Stimulated activated CD8-positive, alpha-beta memory T cell treated with anti-CD3 and anti-CD28 coated beads, Interleukin-12 subunit alpha, Interleukin-12 subunit beta, amount 100 ng/mL, for 1 hour (primary cell): ENCODE measurements around the gene ITPR3.

Source experiments
- DNase-seq: peaks from one replicate; pipeline ENCODE4 v3.0.0-alpha.2; 2020; ENCODE audit warnings: low read depth

Gene ITPR3

DNA sequence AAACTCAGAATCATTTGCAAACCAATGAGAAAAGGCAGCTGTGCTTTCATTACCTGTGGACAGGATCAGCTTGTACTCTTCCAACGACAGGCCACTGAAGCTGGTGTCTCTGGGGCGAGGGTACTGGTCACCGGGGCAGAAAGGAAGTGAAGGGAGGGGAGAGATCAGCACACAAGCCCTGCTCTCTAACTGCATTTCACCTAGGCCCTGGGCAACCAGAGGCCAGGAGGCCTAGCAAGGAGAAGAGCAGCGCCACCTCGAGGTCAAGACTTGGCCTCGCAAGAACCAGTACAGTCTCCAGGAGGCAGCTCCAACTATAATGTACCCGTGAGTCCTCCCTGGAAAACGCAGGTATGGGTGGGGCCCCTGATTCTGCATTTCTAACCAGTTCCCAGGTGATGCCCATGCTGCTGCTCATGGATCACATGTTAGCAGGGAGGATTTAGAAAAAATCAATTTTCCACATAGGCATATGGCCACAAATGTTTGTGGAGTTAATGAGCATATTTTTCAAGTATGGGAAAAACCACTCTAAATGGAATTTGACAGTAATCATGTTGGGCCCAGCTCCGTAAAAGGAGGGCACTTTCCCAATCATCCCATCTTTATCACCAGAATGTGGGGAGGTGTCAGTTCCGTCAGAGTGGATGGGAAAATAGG is 79.4 kb downstream of the ITPR3 start:
- peak; percentile 64 for DNase-seq

DNA sequence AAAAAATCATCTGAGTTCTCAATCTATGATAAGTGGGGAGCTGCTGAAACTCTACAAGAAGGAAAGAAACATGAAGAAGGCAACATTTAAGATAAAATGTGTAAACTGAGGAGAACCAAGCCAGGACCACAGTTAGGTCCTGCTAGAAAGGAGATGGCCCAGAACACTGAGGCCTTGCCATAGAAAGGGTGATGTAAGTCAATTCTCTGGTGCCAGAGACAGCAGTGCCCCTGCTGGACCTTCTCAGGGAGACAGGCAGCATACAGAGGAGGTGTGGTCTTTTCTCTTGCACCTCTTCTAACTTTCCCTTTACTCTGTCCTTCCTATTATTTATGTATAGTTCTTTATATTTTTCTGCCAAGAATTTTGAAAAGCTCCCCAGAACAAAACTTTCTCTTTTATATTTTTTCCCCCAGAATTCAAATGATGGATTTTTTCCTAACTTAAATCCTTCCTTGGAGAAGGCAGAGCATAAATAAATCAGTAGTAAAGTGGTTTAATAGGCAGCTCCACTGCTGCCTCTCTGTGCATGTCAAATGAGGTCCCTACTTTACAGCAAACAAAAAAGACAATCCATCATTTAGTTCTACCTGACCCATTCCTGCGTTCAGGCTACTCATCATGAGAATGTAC is 81.3 kb downstream of the ITPR3 start:
- DNase-seq: no peak

DNA sequence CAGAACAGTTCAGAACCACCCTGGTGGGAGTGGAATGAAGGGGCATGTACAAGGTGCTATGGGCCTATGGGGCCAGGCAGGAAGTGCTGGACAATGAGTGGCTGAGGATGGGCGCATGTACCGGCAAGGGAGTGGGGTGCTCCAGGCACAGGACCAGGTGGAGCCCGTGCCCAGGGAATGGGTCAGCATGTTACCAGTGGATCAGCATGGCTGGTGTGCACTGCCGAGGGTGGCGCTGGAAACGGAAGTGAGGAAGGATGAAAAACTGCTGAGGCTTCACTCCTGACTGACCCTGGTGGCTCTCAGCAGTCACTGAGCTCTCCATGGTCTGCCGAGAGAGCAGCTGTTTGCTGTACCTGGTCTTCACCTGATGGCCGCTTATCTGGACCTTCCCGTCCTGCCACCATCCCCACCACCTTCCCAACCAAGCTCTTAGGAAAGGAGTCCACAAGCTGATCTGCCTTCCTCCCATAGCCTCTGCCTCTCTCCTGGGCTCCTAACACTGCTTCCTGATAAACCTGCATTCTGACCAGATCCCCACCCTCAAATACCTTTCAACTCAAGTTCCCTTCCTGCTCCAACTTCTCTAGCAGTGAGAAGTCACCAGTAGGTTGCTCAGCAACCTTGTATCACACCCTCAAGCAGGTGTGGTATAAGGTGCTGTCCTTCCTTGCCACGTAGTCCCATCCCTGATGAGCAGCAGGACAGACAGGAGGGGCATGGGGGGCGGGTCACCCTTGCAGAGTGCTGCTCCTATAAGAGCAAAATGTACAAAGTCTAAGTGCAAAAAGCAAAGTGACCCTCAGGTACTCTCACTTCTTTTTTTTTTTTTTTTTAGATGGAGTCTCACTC is 83.3 kb downstream of the ITPR3 start:
- DNase-seq: no peak

DNA sequence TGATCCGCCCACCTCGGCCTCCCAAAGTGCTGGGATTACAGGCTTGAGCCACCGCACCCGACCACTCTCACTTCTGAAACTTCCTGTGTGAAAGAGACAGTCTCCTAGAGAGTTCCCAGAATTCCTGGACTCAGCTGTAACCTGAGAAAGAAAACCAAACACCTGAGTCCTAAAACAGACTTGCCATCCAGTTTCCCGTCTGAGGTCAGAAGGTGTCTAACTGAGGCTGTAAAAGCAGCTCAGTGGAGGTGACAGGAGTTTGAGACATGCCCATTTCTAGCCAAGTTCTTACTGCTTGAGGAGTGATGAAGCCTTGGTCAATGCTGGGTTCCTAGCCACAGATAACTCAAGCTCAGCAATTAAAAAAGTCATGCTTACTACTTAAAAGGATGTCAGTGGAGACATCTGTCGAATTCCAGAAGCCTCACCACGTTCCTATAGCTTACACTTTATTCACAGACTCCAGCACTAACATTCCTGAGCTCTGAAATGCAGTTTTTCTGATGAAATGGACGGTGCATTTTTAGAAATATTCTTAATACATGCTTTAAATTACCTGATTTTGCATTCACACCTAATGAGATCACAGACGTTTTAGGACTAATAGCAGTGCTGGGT is 84.3 kb downstream of the ITPR3 start:
- DNase-seq: no peak

DNA sequence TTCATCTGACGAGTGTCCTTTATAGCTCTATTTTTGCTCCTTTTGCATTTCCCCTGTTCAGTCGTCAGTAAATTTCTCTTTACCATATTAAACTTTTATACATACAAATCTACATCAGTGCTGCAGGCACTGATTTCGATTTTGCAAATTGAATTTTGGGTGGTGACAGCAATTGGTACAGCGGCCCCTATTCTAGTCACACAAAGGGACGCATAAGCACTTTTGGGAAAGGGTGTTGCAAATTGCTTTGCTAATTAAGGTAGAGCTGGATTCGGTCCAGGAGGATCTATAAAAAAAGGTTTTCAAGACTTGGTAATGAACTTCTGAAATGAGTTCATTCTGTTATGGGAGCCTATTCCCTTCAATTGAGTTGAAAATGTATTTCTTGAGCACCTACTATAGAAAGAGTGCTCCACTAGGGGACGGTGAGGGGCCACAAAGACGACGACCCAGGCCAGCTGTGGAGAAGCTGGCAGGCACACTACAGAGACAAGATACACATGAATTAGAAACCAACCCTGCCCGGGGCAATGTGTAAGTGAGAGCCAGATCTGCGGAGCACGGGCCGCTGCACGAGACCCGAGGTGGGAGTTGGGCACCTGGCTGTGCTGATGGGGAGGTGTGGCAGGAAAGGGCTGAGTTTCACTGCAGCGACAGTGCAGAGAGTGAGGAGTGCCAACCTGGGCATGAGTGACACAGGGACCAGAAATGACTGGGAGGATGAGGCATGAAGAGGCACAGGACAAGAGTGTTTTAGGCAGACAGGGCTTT is 85.0 kb downstream of the ITPR3 start:
- no peak for DNase-seq

DNA sequence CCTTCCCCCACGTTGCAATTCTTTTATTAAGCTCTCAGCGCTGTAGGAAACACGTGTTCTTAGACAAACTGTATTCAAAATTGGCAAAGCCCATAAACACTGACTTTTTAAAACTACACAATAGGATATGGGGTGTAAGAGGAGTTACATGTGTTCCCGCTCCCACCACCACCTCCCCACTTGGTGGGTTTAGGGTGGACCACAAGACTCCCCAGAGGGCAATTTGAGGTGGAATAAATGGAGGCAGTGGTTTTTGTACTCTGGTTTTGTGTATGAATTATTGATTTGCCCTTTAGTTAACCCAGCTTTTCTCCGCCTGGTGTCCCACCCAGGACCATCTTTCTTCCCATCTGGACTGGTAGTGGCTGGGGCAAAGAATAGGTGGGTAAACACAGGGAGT is 86.6 kb downstream of the ITPR3 start:
- no peak for DNase-seq

DNA sequence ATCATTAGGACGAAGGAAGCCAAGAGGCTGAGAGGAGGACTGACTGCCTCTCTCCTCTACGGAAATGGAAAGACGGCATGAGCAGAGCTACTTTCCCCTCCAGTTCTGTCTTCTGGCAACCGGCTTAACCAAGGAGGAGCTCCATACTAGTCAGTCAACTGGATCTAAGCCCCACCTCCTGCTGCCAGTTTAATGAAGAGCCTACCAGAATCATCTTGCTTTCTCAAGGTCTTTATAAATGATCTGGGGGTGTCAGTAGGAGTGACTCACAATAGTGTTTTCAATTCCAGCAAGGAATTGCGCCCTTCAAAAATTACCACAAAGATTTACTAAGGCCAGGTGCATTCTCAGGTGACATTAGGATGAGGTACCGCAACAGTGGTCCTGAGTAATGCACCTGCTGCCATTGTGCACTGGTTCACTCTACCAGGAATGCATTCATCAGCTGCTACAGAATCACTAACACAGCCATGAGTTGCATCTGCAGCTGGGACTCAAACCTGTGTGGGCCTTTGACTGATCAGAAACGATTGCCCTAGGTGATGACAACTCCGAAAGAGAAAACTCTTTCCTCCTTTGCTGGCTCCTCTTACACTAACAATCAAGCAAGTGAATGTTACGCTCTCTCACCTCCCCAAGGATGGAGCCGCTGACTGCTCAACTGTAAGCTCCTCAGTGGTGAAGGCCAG is 87.5 kb downstream of the ITPR3 start:
- DNase-seq: no peak

DNA sequence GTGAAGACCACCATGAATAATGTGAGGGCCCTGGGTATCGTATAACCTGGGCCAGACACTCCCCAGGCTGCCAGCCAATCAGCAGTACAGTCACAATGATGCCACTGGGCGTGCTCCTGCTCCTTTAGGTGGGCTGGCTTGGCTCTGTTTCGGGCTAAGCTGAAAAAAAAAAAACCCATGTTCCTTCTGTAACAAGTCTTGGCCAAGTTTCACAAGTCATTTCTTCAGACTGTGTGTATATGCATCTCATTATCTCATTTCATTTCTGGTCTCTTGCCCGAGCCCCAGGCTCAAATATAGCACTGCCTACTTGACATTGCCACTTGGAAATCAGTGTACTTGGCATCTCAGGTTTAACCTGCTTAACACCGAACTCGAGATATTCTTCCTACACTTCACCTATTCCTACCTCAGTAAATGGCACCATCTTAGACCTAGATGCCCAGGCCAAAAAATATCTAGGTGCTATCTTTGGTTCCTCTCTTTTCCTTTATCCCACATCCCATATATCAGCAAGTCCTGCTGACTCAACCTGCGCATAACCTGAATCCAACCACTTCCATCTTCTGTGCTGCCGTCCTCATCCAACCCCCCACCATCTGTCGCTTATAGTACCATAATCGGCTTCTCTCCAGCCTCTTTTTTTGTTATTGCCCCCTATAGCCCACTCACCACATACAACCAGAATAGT is 88.6 kb downstream of the ITPR3 start:
- no peak for DNase-seq

DNA sequence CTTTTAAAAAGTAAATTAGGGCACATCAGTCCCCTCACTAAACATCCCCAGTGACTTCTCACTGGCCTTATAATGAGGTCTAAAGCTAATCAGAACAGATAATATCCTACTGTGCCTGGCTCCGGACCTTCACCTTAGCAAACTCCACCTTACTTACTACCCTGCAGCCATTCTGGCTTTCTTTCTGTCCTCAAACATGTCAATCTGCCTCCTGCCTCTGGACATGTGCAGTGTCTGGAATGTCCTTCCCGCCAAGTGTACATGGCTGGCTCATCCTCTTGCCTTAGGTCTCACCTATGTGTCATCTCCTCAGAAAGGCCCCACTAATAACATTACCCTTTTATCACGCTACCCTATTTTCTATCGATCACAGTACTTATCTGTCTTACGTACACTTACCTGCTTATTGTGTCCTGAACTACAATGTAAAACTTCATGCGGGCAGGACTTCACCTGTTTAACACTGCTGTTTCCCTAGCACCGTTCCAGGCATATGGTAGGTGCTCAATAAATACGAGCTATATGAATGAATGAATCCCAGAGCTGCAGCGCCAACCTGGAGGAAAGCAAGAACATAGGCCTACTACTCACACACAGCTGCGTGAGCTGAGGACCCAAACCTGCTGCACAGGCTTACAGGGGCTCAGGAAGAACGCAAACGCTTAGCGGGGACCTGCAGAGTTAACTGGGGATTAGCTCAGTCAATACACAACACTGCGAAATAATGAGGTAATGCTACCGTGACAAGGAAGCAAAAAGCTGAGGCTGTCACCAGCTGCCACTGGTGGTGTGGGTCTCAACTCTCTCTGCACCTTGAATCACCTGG is 89.4 kb downstream of the ITPR3 start:
- no peak for DNase-seq

DNA sequence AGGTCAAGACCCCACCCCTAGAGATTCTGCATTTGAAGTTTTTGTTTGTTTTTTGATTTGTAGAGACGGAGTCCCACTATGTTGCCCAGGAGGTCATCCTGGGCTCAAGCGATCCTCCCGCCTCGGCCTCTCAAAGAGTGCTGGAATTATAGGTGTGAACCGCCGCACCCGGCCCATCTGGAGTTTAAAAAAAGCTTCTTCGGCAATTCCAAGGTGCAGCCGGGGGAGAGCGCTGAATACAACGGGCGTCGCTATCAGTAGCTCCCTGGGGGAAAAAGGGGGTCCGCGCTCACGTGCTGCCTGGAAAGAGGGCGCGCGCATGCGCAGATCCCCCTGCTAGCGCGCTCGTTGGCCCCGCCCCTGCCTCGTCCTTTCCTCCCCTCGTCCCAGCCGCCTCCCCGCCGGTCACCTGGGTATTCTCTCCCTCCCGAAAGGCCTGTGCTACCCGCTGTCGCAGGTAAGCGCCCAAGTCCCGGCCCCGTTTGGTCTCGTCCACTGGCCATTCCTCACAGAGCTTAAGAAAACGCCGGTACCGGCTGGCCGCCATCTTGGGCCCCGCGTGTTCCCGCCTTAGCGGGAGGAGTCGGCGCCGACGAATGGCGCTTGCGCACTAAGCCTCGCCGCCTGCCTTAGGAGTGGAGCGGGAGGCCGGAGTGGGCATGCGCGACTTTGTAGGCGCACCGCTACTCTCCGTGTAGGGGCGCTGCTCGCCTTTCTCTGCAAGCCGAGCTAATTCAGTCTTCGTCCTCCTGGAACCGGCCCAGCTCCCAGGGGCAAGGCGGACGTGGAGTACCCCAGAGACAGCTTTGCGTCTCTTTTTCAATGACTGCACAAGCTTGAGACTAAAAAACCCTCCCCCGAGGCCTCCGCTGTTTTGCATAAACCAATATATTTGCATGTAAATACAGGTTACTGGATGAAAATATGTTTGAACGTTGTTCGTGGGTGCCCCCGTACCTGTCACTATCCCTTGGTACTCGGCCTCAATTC is 90.3 kb downstream of the ITPR3 start, which contains the start of gene UQCC2:
Gene UQCC2, minus strand, starts transcription at position 561 of the 990 bp plus-strand sequence. Its CDS starts 14 bp downstream, at position 547.
- peak; percentile 97 for DNase-seq

DNA sequence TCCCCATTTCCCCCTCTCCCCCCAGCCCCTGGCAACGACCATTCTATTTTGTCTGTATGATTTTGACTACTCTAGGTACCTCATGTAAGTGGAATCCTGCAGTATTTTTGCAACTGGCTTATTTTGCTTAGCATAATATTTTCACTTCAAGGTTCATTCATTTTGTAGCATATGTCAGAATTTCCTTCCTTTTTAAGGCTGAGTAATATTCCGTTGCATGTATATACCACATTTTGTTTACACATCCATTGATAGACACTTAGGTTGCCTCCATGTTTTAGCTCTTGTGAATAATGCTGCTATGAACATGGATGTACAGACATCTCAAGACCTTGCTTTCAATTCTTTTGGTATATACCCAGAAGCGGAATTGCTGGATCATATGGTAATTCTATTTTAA is 91.8 kb downstream of the ITPR3 start:
- DNase-seq: no peak

DNA sequence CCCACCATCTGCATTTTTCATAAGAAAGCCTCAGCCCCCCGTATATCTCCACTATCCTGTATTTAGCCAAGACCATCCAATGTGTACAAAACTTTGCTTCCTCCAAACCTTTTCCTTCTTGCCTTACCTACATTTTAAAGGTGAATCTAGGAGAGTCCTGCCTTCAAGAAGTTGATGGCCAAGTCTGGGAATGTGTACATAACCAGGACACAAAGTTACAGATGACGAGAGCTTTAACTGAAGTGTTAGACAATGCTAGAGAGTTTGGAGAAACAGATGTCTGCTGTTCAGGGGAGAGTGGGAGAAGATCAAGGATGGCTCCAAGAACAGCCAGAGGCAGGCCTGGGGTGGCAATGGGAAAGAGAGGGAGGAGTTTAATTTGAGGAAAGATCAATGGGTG is 92.7 kb downstream of the ITPR3 start:
- no peak for DNase-seq

DNA sequence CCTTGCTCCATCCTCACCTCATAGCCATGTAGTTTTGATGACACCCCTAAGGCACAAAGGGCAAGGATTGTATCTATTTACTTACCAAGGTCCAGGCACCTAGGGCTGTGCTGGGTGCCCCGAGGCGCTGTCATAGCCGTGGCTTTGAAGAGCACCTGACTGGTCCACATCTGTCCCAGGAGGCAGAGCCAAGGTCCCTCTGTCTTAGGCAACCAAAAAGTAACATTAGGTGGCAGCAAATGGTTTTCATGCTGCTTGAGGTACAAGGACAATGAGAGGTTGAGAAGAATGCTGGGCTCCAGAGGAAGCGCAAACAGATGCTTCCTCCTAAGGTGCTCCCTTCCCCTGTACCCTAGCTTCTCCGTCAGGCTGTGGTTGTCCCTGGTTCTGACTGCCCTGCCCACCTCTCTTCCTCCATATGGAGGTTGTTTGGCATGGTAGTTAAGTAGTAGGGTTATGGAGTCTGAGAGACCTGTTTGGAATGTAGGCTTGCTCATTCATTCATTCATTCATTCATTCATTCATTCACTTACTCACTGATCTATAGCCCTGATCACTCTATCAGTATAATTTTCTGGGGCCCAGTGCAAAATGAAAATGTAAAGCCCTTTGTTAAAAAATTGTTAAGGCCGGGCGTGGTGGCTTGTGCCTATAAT is 93.4 kb downstream of the ITPR3 start:
- no peak for DNase-seq

DNA sequence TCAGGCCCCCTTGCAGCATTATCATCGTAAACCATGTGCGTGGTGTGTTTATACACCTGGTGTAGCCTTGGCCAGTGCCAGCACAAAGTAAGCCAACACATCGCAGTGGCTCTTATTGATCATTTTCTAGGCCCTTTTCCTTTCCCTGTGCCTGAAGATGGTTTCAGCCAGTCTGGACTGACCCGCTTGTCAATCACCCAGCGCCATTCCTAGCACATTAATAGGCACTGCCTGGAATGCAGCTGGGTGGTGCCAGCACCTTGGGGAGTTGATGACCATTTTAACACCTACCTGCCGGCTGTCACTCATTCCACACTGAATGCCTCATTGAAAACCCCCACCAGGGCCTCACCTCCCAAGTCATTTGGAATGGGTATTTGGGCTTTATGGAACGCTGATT is 95.3 kb downstream of the ITPR3 start:
- DNase-seq: no peak

DNA sequence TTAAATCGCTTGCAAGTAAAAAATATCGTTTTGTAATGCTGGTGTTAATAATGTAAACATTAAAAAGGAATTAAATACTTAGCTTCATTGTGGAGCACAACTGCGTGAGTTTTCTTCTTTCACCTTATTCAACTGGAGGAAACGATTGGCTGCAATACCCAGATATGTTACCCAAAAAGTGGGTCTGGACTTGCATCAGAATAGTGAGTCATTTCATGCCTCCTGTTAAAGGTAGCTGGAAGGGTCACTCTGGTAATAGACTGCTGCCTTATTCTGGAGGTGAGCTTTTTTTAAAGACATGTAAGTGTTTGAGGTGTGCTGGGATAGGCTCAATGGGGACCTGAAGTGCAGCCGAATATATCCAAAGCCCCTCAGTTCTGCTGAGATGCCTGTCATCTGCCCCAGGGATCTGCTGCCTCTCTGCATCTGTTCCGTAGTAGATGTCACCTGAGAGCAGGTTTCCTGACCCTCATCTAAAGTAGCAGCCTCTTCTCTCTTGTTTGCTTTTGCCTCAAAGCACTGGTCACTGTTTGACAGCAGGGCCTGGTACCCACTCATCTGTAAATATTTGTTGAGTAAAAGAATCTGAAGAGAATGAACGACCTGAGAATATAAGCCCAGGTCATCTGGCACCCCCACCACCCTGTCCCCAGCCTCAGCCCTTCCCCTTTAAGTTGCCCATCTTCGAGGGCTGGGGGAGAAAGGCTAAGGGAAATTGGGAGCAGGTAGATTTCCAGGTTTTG is 95.9 kb downstream of the ITPR3 start:
- DNase-seq: no peak

DNA sequence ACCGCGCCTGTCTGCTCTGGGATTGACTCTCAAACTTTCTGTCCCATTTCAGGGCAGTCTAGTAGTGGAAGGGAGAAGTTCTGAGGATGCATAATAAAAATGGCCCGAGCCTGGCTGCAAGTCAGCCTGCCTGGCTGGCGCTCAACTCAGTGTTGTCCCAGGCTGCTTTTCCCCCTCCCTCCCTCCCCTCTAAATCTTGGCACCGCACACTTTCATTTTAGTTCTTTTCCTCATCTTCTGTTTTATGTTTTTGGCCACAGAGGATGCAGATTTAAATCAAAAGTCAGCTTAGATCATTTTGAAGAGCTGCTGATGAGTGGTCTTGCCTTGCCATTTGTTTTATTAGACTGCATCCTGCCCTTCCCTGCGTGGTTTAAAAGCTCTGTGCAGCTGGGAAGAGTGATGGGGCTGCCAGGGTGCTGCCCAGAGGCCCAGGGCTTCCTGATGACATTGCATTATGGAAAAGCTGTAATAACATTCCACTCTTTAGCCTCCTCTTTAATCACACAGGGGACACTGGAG is 96.9 kb downstream of the ITPR3 start:
- no peak for DNase-seq

DNA sequence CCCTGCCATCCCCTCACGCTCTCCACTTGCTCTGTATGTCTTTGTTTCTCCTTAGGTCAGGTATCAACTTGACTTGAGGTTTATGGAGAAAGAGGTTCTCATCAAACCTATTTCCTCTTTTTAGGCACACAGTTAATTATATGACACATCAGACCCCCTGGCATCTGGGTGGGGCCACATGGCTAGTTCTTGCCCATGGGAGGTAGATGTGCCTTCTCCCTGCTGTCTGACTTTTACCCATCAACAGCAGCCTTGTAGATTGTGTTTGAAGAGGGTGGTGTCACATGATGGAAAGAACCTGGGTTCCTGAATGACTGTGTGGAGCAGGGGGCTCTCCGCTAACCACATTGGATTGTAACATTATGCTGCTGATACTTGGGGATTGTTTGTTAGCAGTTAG is 97.6 kb downstream of the ITPR3 start:
- DNase-seq: no peak
